Stimulated activated CD4-positive, alpha-beta T cell treated with anti-CD3 and anti-CD28 coated beads, TNF-alpha, amount 100 ng/mL, for 24 hours (primary cell): Measurements from ENCODE around the gene L3MBTL2.
"Not testable (repeated sequence)": the region's sequence is repeated elsewhere in the genome, so short reads cannot be mapped to it uniquely, and the experiment has no call there.

Experiments
- DNase-seq, 3 experiments: peaks; one replicate each; pipeline ENCODE4 v3.0.0-alpha.2; 2020; ENCODE audit warnings: low read depth in 3 of 3

The L3MBTL2 gene

GRCh38 chr22:41241133-41241676 lies 36.1 kb downstream of the L3MBTL2 start:
- no peak for DNase-seq

GRCh38 chr22:41242396-41243117 lies 37.4 kb downstream of the L3MBTL2 start:
- DNase-seq, result no peak

- no peak for DNase-seq
Measured at GRCh38 chr22:41243361-41243760, 38.2 kb downstream of the L3MBTL2 start.

GRCh38 chr22:41245917-41246499 lies 40.9 kb downstream of the L3MBTL2 start:
- DNase-seq, result no peak

DNA sequence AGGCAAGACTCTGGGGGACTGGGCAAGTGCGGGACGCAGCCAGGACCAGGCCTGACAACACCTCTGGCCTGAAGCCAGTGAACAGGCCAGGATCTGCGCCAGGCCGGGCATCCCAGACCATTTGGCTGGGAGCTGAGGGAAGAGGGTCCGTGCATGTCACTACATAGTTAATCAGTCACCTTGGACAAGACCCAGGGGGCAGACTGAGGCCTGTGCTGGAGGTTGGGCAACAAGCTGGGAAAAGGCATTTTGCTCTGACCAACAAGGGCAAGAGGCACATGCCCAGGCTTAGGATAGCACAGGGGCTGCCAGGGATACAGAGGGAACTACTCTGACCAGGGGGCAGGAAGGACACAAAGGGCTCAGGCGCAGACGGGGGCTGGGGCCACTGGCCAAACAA lies 42.6 kb downstream of the L3MBTL2 start:
- DNase-seq, result no peak

GRCh38 chr22:41248314-41248713 lies 43.2 kb downstream of the L3MBTL2 start:
- DNase-seq, result no peak

GRCh38 chr22:41248758-41249157 lies 43.6 kb downstream of the L3MBTL2 start:
- DNase-seq, result no peak

- DNase-seq, result no peak
Measured at GRCh38 chr22:41249442-41249841, 44.3 kb downstream of the L3MBTL2 start.

DNA sequence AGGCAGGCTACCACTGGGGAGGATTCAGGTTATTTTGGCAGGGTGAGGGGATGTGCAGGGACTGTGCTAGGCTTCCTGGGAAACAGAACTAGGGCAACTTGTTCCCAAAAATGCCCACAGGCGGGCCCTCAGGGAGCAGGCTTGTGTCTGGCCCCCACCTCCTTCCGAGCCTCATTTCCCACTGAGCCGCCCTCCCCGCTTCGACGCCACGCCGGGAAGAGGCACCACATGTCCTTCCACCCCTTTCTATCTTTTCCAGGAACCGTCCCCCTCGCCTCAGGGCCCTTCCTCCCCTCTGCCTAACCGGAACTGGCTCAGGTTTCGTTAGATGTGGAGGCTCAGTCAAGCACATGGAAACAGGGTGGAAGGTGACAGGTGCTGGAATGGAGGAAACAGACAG lies 45.0 kb downstream of the L3MBTL2 start:
- DNase-seq, result no peak

GRCh38 chr22:41252365-41252764 lies 47.3 kb downstream of the L3MBTL2 start:
- DNase-seq, result no peak

DNA sequence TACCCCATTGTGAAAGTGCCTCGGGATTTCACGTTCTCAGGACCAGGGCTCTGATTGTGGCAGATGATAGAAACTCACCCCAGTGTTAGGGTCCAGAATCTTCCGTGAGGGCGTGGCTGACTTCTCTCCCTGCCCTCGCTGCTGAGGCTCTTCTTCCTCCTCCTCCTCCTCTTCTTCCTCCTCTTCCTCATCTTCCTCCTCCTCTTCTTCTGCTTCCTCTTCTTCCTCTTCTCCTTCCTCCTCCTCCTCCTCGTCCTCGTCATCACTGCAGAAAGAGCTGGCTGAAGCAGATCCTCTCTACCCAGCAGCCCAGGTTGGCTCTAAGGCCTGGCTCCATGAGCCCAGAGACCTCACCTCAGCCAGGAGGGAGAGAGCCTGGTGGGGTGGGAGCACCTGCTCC lies 49.1 kb downstream of the L3MBTL2 start:
- no peak for DNase-seq

- DNase-seq, result no peak
Measured at GRCh38 chr22:41256254-41257253, 51.4 kb downstream of the L3MBTL2 start.

- DNase-seq, result no peak
Measured at GRCh38 chr22:41257696-41258095, 52.6 kb downstream of the L3MBTL2 start.

GRCh38 chr22:41259756-41260155 lies 54.6 kb downstream of the L3MBTL2 start:
- not testable (repeated sequence) for DNase-seq

GRCh38 chr22:41260871-41261270 lies 55.8 kb downstream of the L3MBTL2 start:
- DNase-seq, result no peak

DNA sequence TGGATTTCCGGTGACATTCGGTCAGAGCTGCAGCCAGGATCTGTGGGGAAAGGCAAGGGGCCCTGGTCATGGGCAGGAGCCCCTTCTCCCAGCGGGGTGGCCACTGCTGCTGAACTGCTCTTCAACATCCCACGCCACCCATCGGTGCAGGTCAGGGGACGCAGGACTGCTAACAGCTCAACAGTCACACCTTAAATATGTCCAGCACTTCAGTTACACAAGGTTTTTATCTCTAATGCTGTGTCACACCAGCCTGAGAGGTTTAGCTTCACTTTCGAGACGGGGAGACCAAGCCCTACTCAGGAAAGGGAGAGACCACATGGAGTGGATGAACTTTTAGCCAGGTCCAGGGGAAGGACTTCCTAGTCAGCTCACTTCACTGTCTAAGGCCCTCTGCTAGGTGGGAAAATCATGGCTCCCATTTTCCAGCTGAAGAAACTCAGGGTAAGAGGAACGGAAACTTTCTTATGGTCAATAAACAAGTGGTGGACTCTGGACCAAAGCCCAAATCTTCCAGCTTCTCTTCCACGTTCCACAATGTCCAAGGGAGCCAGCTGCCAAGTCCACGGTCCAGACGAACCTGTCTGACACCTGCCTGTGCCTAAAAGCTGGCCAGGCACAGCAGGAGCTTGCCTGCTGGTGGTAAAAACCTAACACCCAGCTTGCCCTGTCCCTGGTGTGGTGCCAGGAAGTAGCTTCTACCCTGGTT lies 56.6 kb downstream of the L3MBTL2 start:
- no peak for DNase-seq

DNA sequence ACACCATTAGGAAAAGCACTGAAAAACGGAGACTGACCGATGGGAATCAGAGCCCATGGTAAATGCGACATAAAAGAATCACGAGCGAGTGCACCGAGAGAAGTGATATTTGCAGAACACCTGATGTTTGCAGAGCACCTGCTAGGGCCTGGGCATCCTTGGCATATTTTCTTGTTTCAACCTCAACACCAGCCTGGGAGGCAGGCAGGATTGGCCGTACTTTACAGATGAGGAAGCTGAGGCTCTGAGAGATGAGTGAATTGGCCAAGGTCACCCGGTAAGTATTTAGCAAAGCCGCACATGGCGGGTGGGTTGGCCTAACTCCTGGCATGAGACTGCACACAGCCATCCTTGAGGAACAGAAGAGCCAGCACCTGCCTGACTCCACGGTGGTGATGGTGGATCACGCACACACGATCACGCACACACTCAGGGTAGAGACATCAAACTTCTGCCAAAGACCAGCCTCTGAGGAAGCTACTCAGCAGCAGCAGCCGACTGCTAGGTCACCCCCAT lies 57.2 kb downstream of the L3MBTL2 start:
- no peak for DNase-seq

GRCh38 chr22:41263704-41264103 lies 58.6 kb downstream of the L3MBTL2 start:
- DNase-seq, result no peak

- DNase-seq, result no peak
Measured at GRCh38 chr22:41264408-41264941, 59.4 kb downstream of the L3MBTL2 start.

- no peak for DNase-seq
Measured at GRCh38 chr22:41267958-41268357, 62.8 kb downstream of the L3MBTL2 start.

DNA sequence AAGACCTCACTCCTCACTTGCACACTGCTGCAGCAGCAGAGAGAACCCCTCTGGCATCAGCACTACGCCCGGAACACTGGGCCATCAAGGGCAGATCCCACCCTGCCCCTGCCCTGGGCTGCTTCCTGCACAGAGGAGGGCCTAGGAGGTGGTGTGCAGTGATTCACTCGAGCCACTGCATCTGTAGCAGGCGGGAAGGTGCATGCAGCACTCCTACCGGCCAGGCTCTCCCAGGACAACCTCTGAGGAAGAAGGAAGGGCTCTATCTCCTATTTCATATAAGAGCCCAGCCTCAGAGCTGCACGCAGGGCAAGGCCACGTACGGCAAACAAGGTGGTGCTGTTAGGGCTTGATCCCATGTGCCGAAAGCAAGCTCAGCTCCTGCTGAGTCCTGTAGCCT lies 66.7 kb downstream of the L3MBTL2 start:
- no peak for DNase-seq
